Upper lobe of left lung (tissue), 6 donors: Measurements from ENCODE around the gene C10orf105. TPM values are rescaled to one million over a fixed set of nuclear protein-coding genes. Genes with fewer than 3 reads are reported as not detected.

Experiments
- ATAC-seq, 2 donors: fragments of 200-7000 bp; cut with Tn5 transposase; one replicate each; pipeline ENCODE4 v1.9.1; 2022; ENCODE audit warnings: mild to moderate bottlenecking in 2 of 2, moderate library complexity in 2 of 2; ENCODE audit not compliant: low FRiP score in 2 of 2
- DNase-seq, 2 donors: peaks; one replicate each; pipeline ENCODE4 v3.0.0-alpha.2; 2019 to 2020
- H3K27ac ChIP-seq, 4 donors: fragments of 200-600 bp; sonication (generic); one replicate each; pipeline ENCODE4 v1.5.1; 2016 to 2019
- H3K27me3 ChIP-seq, 4 donors: fragments of 200-600 bp; sonication (generic); one replicate each; pipeline ENCODE4 v1.5.1; 2017 to 2019
- H3K36me3 ChIP-seq, 4 donors: fragments of 200-600 bp; sonication (generic); one replicate each; pipeline ENCODE4 v1.5.1; 2016 to 2019
- H3K4me1 ChIP-seq, 4 donors: fragments of 200-600 bp; sonication (generic); one replicate each; pipeline ENCODE4 v1.5.1; 2018 to 2019
- H3K4me3 ChIP-seq, 4 donors: fragments of 200-600 bp; sonication (generic); one replicate each; pipeline ENCODE4 v1.5.1; 2017 to 2019; ENCODE audit warnings: mild to moderate bottlenecking in 2 of 4, moderate library complexity in 1 of 4
- H3K9me3 ChIP-seq, 4 donors: fragments of 200-600 bp; sonication (generic); one replicate each; pipeline ENCODE4 v1.5.1; 2018 to 2019
- CTCF ChIP-seq, 6 experiments: fragments of 450-650 bp in 4 of 6; fragments of 200-600 bp in 2 of 6; sonication (generic) in 2 of 6; IDR thresholded peaks; one replicate each; pipeline ENCODE4 v1.5.1; 2016 to 2019; ENCODE audit warnings: antibody characterized with exemption in 6 of 6
- EP300 ChIP-seq, 4 donors: sonication (generic); formaldehyde crosslinking; IDR thresholded peaks; one replicate each; pipeline ENCODE4 v1.5.1; 2017; ENCODE audit warnings: antibody characterized with exemption in 4 of 4, control low read depth in 2 of 4
- POLR2A ChIP-seq, 4 donors: fragments of 450-650 bp; IDR thresholded peaks; one replicate each; pipeline ENCODE4 v1.5.1; 2016 to 2017; ENCODE audit warnings: antibody characterized with exemption in 4 of 4, mild to moderate bottlenecking in 2 of 4
- POLR2AphosphoS5 ChIP-seq, 2 donors: sonication (generic); formaldehyde crosslinking; IDR thresholded peaks; one replicate each; pipeline ENCODE4 v1.5.1; 2017; ENCODE audit warnings: antibody characterized with exemption in 2 of 2
- WGBS, 2 donors: methylation state at CpG; one replicate each; pipeline ENCODE4 v1.1.5; 2017 to 2018; 5-methylcytosine and 5-hydroxymethylcytosine counted together
- total RNA-seq, 6 donors: library from RNA; depleted of rRNA in 4 of 6; stranded (reverse); fragments of >200 nt in 4 of 6; gene quantifications; one replicate each; pipeline versions ENCODE4 v1.1.0 to v1.2.1, GENCODE V29; 2016 to 2021
- donor health status: DM: no; HTN: no; CAD: no; lungs with moderate emphysema.
- donor health status: DM: no; HTN: yes; CAD: no; lungs with severe emphysema.

The C10orf105 gene
- total RNA-seq, 6 donors from 2014 or later: 0.15 to 1.0 (median 0.44) TPM; not detected in 1

- 88 to 91% methylated on average over 3 to 5 of the region's 5 CpGs for WGBS, 2 donors
- H3K27me3 ChIP-seq: no peaks in the 10 kb centered on the region
- no peak for DNase-seq
Observed at GRCh38 chr10:71681977-71682376, 37.6 kb downstream of the C10orf105 start.

GRCh38 chr10:71679425-71679824 lies 40.2 kb downstream of the C10orf105 start:
- H3K4me3 ChIP-seq: no peak overlapping the region
- H3K36me3 ChIP-seq: no peaks in the 10 kb centered on the region
- TF ChIP-seq EP300 (IDR thresholded peaks at IDR 0.05) (peak in 1 of 4 donors; percentile 35), CTCF (IDR thresholded peaks at IDR 0.05) (no peak), POLR2AphosphoS5 (IDR thresholded peaks at IDR 0.05) (peak in 1 of 2 donors; percentile 62), POLR2A (IDR thresholded peaks at IDR 0.05) (no peak)
- ATAC-seq: peak in 1 of 2 donors; percentile 51
- H3K9me3 ChIP-seq: no peaks in the 10 kb centered on the region
- no peak for DNase-seq
- no peaks in the 10 kb centered on the region for H3K27me3 ChIP-seq
- H3K27ac ChIP-seq: peak overlapping the region in 1 of 4 donors; percentile 2
- 75 to 100% methylated on average over 1 to 9 of the region's 9 CpGs for WGBS, 2 donors
- H3K4me1 ChIP-seq: peaks cover 3 to 17% (median 10%) of the 10 kb centered on the region in 4 donors

More at GRCh38 chr10:71681977-71682376, 37.6 kb downstream of the C10orf105 start:
- no peak overlapping the region for H3K4me3 ChIP-seq
- H3K4me1 ChIP-seq: peaks cover 3 to 19% (median 10%) of the 10 kb centered on the region in 4 donors
- no peak for TF ChIP-seq EP300 (IDR thresholded peaks at IDR 0.05)
- no peak for TF ChIP-seq POLR2A (IDR thresholded peaks at IDR 0.05)
- no peak for TF ChIP-seq POLR2AphosphoS5 (IDR thresholded peaks at IDR 0.05)
- TF ChIP-seq CTCF (IDR thresholded peaks at IDR 0.05): no peak
- no peaks in the 10 kb centered on the region for H3K36me3 ChIP-seq
- no peak overlapping the region for H3K27ac ChIP-seq
- no peaks in the 10 kb centered on the region for H3K9me3 ChIP-seq
- no peak for ATAC-seq

GRCh38 chr10:71678057-71678805 lies 41.3 kb downstream of the C10orf105 start:
- Histone ChIP-seq H3K9me3 (no peaks in the 10 kb centered on the region), H3K36me3 (no peaks in the 10 kb centered on the region), H3K27ac (no peak overlapping the region), H3K27me3 (no peaks in the 10 kb centered on the region), H3K4me1 (peaks cover 3 to 13% (median 8%) of the 10 kb centered on the region in 4 donors), H3K4me3 (no peak overlapping the region)
- 73 to 80% methylated on average over 9 to 10 of the region's 10 CpGs for WGBS, 2 donors
- DNase-seq: no peak
- TF ChIP-seq CTCF (IDR thresholded peaks at IDR 0.05) (no peak), EP300 (IDR thresholded peaks at IDR 0.05) (no peak), POLR2A (IDR thresholded peaks at IDR 0.05) (no peak), POLR2AphosphoS5 (IDR thresholded peaks at IDR 0.05) (no peak)
- no peak for ATAC-seq

- H3K9me3 ChIP-seq: no peaks in the 10 kb centered on the region
- H3K27ac ChIP-seq: no peak overlapping the region
- H3K36me3 ChIP-seq: no peaks in the 10 kb centered on the region
- TF ChIP-seq EP300 (IDR thresholded peaks at IDR 0.05) (no peak), POLR2A (IDR thresholded peaks at IDR 0.05) (no peak), CTCF (IDR thresholded peaks at IDR 0.05) (no peak), POLR2AphosphoS5 (IDR thresholded peaks at IDR 0.05) (no peak)
- H3K4me3 ChIP-seq: no peak overlapping the region
- WGBS, 2 donors: 93 to 94% methylated on average over 17 of the region's 17 CpGs
- no peaks in the 10 kb centered on the region for H3K27me3 ChIP-seq
- peaks cover 3 to 13% (median 8%) of the 10 kb centered on the region in 4 donors for H3K4me1 ChIP-seq
- no peak for ATAC-seq
- no peak for DNase-seq
Observed at GRCh38 chr10:71677261-71677660, 42.3 kb downstream of the C10orf105 start.
